Endothelial cell (in vitro differentiated cells): ENCODE data around the gene LRRC75B. TPM values are rescaled to one million over a fixed set of nuclear protein-coding genes. Genes with fewer than 3 reads are reported as not detected.
"Not testable (repeated sequence)": the region's sequence is repeated elsewhere in the genome, so short reads cannot be mapped to it uniquely, and the experiment has no call there.

ENCODE experiments used
- DNase-seq: peaks from one replicate; pipeline ENCODE4 v3.0.0; 2021; ENCODE audit warnings: low spot score
- H3K27ac Mint-ChIP-seq: one replicate; pipeline ENCODE4 v1.8.0; 2021; ENCODE audit warnings: mixed read lengths, inconsistent platforms; ENCODE audit not compliant: unreplicated experiment
- H3K27me3 Mint-ChIP-seq: one replicate; pipeline ENCODE4 v1.8.0; 2021; ENCODE audit warnings: mild to moderate bottlenecking, moderate library complexity, mixed read lengths, inconsistent platforms; ENCODE audit not compliant: unreplicated experiment
- H3K36me3 Mint-ChIP-seq: one replicate; pipeline ENCODE4 v1.8.0; 2021; ENCODE audit warnings: mild to moderate bottlenecking, low read depth, mixed read lengths, inconsistent platforms; ENCODE audit not compliant: unreplicated experiment
- H3K4me1 Mint-ChIP-seq: one replicate; pipeline ENCODE4 v1.8.0; 2021; ENCODE audit warnings: mild to moderate bottlenecking, mixed read lengths, inconsistent platforms; ENCODE audit not compliant: unreplicated experiment
- H3K4me3 Mint-ChIP-seq: one replicate; pipeline ENCODE4 v1.8.0; 2021; ENCODE audit warnings: mild to moderate bottlenecking, mixed read lengths, inconsistent platforms; ENCODE audit not compliant: unreplicated experiment
- H3K9me3 Mint-ChIP-seq: one replicate; pipeline ENCODE4 v1.8.0; 2021; ENCODE audit warnings: mixed read lengths, inconsistent platforms; ENCODE audit not compliant: unreplicated experiment
- total RNA-seq: library from RNA; stranded (reverse); fragmentation: NEBNext Ultra II Directional; extraction: Animal tissue kit (Norgen Biotek cat#: 25700); gene quantifications from one replicate; pipeline ENCODE4 v1.2.1, GENCODE V29; 2021; ENCODE audit not compliant: unreplicated experiment
- TF ChIP-seq, protein P1 (sequence below): fragments of 200-600 bp; sonication (generic); IDR thresholded peaks from one replicate; pipeline ENCODE4 v1.5.0; 2021; ENCODE audit warnings: antibody characterized with exemption; ENCODE audit not compliant: unreplicated experiment

The LRRC75B gene
- total RNA-seq, 1 donor from 2014 or later: 26.9 TPM

DNA sequence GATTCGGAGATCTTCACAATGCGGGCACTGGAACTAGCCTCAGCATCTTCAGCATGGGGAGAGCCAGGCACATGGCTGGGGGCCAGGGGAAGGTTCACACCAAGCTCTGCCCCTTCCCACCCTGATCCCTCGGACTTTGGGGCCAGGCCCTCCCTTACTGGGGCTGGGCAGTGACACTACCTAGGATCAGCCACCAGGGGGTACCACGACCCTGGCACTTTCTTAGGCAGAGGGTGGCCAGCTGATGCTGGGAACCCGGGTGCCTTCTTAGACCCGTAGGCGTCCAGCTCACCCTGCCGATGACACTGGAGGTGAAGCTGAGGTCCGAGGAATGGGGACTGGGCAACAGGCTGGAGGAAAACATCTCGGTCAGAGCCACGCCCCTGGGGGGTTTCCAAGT, 36.2 kb upstream of the LRRC75B start:
- peak; percentile 51 for DNase-seq
- peaks cover 21% of the 10 kb centered on the region for H3K4me1 Mint-ChIP-seq
- H3K27ac Mint-ChIP-seq, H3K36me3 Mint-ChIP-seq, H3K4me3 Mint-ChIP-seq, H3K27me3 Mint-ChIP-seq, H3K9me3 Mint-ChIP-seq: not testable (repeated sequence)
- TF ChIP-seq, protein P1, sequence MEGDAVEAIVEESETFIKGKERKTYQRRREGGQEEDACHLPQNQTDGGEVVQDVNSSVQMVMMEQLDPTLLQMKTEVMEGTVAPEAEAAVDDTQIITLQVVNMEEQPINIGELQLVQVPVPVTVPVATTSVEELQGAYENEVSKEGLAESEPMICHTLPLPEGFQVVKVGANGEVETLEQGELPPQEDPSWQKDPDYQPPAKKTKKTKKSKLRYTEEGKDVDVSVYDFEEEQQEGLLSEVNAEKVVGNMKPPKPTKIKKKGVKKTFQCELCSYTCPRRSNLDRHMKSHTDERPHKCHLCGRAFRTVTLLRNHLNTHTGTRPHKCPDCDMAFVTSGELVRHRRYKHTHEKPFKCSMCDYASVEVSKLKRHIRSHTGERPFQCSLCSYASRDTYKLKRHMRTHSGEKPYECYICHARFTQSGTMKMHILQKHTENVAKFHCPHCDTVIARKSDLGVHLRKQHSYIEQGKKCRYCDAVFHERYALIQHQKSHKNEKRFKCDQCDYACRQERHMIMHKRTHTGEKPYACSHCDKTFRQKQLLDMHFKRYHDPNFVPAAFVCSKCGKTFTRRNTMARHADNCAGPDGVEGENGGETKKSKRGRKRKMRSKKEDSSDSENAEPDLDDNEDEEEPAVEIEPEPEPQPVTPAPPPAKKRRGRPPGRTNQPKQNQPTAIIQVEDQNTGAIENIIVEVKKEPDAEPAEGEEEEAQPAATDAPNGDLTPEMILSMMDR: peak; percentile 74

DNA sequence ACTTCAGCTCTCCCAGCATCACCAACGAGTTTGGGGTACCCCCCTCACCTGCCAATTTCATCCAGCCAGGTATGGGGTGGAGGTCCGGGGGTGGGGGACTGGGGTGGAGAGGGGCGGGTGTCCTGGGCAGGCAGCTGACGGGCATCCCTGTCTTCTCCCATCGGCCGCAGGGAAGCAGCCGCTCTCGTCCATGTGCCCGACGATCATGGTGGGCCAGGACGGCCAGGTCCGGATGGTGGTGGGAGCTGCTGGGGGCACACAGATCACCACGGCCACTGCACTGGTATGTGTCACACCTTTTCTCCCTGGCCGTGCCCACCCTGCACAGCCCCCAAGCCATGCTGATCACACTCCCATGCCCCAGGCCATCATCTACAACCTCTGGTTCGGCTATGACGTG, 35.0 kb upstream of the LRRC75B start:
- H3K4me1 Mint-ChIP-seq: peaks cover 12% of the 10 kb centered on the region

DNA sequence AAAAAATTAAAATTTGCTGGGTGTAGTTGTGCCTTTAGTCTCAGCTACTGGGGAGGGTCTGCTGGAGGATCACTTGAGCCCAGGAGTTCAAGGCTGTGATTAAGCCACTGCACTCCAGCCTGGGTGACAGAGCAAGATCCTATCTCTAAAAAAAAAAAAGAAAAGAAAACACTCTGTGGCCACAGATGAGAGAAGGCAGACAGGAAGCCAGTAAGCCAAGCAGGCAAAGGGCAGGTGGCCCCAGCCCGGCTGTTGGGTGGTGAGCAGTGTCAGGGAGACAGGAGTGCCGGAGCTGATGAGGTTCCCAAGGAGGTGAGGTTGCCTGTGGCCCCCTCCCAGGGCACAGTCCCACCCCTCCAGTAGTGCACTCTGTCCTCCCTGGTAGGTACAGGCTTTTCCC, 29.7 kb upstream of the LRRC75B start:
- not testable (repeated sequence) for H3K4me1 Mint-ChIP-seq, H3K36me3 Mint-ChIP-seq, H3K4me3 Mint-ChIP-seq, H3K27me3 Mint-ChIP-seq, H3K9me3 Mint-ChIP-seq, DNase-seq, H3K27ac Mint-ChIP-seq

More for the DNA sequence above, 35.0 kb upstream of the LRRC75B start:
- H3K9me3 Mint-ChIP-seq, H3K27ac Mint-ChIP-seq, H3K4me3 Mint-ChIP-seq, H3K27me3 Mint-ChIP-seq, H3K36me3 Mint-ChIP-seq, DNase-seq: not testable (repeated sequence)

DNA sequence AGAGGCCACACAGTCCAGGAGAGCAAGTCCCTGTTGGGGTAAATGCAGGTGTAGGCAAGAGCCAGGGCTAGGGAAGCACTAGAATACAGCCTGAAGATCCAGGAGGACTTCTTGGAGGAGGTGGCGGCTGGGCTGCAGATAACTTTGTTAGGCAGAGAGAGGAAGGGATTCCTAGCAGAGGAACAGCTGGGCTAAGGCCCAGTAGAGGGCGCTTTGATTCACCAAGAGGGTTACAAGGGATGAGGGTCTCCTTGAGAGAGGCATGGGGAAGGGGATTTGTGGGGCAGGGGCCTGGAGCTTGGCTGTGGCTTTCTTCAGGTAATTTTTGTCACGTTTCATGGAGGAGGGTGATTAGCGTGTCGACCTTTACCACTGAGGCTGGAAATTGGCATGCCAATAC, 28.4 kb upstream of the LRRC75B start:
- H3K4me3 Mint-ChIP-seq, H3K27ac Mint-ChIP-seq, H3K27me3 Mint-ChIP-seq, H3K36me3 Mint-ChIP-seq, H3K9me3 Mint-ChIP-seq, DNase-seq, H3K4me1 Mint-ChIP-seq: not testable (repeated sequence)

DNA sequence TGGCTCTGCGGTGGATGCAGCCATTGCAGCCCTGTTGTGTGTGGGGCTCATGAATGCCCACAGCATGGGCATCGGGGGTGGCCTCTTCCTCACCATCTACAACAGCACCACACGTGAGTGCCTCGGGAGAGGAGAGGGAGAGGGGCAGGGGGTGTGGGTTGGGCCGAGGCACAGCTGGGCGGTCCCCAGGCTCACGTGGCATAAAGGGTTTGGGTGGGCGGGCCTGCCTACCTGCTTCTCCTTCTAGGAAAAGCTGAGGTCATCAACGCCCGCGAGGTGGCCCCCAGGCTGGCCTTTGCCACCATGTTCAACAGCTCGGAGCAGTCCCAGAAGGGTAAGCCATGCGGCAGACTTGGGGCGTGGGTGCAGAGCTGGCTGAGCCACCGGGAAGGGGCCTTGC, 21.9 kb upstream of the LRRC75B start:
- not testable (repeated sequence) for H3K27me3 Mint-ChIP-seq, H3K36me3 Mint-ChIP-seq, H3K27ac Mint-ChIP-seq, DNase-seq, H3K4me1 Mint-ChIP-seq, H3K9me3 Mint-ChIP-seq, H3K4me3 Mint-ChIP-seq

DNA sequence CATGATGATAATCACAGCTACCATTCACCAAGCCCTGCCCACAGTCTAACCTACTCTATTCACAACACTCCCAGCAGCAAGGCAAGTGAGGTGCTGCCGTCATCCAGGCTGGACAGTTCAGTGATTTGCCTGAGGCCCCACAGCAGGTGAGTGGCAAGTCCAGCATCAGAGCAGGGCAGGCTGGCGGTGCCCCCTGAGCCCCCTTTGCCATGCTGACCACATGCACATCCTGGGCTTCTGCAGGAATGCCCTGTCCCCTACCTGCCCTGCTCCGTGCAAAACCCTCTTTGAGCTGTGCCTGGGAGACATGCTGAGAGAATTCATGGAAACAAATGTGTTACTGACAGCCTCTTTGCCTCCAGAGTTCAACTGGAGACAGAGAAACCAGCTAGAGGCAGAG, 17.0 kb upstream of the LRRC75B start:
- not testable (repeated sequence) for H3K36me3 Mint-ChIP-seq, H3K27ac Mint-ChIP-seq, H3K9me3 Mint-ChIP-seq, H3K4me3 Mint-ChIP-seq, DNase-seq, H3K4me1 Mint-ChIP-seq, H3K27me3 Mint-ChIP-seq

DNA sequence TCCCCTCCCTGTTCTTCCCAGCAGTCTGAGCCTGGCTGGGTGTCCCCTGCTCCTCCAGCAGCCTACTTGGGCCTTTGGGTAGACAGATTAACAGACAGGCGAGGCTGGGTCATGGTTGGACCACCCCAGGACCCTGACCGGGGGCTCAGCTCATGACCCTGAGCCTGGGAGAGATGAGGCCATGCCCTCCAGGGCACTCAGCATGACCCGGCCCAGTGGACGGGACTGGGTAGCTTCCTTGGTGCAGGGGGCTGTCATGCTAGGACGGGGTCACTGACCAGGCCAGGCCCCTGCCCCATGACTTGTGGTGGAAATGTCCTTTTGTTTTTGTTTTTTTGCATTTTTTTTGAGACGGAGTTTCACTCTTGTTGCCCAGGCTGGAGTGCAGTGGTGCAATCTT, 15.5 kb upstream of the LRRC75B start:
- H3K4me1 Mint-ChIP-seq, H3K9me3 Mint-ChIP-seq, H3K36me3 Mint-ChIP-seq, DNase-seq, H3K27me3 Mint-ChIP-seq, H3K4me3 Mint-ChIP-seq, H3K27ac Mint-ChIP-seq: not testable (repeated sequence)

DNA sequence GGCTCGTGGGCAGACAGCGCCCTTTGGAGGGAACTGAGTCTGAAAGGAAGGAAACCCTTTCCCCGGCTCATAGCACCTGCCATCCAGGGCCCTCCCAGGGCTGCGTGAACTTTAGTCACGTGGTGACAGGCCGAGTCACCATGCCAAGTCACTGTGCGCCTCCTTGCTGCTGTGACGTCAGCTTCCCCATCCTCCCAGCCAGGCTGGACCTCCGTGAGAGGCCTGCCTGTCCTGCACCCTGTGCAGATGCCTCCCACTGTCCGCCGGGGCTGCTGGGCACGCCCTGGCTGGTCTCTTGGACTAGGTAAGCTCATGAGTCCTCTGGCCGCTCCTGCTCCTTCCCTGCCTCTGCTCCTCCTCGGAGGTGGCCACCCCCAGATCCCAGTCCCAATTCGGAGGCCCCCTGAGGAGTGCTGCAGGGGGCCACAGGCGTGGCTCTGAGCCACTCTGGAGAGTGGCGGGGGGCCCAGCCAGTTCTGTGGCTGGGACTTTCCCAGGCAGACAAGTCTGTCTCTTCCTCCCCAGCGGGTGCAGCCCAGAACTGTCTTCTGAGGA, 14.6 kb upstream of the LRRC75B start:
- not testable (repeated sequence) for H3K4me1 Mint-ChIP-seq, H3K36me3 Mint-ChIP-seq, H3K4me3 Mint-ChIP-seq, H3K27me3 Mint-ChIP-seq, DNase-seq, H3K9me3 Mint-ChIP-seq, H3K27ac Mint-ChIP-seq

DNA sequence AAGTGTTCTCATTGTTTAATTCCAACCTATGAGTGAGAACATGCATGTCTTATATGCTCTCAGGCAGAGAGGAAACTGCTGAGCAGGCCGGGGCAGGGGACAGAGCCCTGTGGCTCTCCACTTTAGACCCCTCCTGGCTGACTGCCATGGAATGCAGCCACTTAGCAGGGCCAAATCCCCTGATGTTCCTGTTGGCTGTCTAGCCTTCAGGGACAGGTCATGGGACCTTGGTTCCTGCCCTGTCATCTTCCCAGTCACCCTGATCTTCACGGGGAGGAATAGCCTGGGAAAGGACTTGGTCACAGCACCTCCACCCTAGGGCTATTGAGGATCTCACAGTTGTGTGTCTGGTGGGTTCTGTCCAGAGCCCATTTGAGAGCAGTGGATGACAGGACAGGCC, 13.5 kb upstream of the LRRC75B start:
- H3K4me1 Mint-ChIP-seq, DNase-seq, H3K27me3 Mint-ChIP-seq, H3K27ac Mint-ChIP-seq, H3K4me3 Mint-ChIP-seq, H3K36me3 Mint-ChIP-seq, H3K9me3 Mint-ChIP-seq: not testable (repeated sequence)

DNA sequence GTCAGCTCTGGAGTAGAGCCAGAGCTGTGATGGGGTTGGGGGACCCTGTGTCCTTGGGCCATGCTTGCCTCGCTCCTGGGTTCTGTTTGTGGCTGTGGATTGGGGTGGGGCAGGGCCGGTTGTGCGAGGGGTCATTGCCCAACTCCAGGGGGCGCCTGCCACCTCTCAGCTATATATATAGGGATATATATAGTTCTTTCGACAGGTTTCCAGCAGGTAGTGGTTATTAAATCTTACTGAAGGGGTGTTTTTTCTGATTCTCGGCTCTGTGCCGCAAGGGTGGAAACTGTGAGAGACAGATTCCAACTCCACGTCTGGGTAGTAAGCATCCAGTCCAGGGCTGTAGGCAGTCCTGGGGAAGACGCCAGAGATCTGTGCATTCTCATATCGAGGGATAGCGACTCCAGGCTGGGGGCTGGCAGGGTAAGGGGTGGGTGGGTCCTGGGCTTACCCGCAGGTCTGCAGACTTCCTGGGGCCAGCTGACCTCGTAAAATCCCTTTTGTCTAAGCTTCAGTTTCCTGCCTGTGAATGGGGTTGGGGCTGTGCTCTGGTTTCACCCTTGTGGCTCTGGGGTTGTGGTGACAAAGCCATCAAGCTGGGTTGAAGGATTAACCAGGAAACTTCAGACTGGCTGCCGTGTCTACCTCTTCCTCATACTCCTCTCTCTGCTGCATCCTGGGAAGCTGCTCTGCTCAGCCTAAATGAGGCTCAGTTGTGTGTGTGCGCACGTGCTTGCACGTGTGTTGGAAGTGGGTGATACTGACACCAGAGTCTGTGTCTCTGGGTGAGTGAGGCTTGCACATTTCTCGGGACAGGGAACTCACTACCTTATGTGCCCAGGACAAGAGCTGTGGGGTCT, 11.1 kb upstream of the LRRC75B start:
- DNase-seq: not testable (repeated sequence)

DNA sequence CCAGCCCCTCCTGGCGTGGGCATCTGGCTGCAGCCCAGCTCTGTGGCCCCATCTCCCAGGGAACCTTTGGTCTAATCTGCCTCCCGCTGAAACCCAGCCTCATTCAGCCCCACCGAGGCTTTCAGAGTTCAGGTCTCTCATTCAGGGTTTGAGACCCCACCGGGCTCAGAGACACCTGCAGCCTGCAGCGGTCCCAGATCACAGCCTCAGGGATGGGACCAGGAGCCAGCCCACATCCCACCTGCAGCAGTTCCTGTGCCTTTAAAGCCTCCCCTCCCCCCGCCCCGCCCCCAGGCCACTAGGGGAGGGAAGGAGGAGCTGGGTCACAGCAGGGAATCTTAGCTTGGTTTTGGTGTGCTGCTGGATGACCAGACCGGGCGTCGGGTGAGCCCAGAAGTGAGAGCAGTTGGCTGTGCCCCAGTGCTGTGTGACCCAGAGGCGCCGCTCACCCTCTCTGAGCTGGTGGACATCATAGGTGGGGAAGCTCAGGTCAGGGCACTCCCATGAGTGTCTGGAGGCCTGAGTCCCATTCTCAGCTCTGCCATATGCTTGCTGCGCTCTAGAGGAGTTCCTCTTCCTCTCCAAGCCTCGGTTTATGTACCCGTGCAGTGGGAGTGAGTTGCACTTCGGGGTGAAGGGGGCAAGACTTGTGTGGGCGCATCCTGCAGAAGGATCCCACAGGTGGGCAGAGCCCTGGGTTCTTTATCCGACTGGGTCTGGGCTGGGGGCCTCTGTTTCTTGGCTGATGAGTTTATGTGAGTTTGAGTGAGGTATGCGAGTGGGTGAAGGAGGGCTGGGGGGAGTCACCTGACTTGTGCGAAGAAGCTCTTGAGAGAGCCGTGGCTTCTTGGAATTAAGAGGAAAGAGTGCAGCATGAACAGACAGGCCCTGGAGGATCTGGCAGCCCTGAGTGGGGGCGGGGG, 10.2 kb upstream of the LRRC75B start, which contains the start of gene GGT1:
TSS of gene GGT1 (plus strand) at position 347 of the 923 bp plus-strand sequence. CDS start 7,889 bp downstream, outside the sequence.
- not testable (repeated sequence) for H3K4me3 Mint-ChIP-seq, DNase-seq, H3K4me1 Mint-ChIP-seq, H3K9me3 Mint-ChIP-seq, H3K36me3 Mint-ChIP-seq, H3K27me3 Mint-ChIP-seq
- H3K27ac Mint-ChIP-seq: peak within 1 kb of the TSS; percentile 72

More for the DNA sequence above, 11.1 kb upstream of the LRRC75B start:
- not testable (repeated sequence) for H3K4me3 Mint-ChIP-seq, H3K36me3 Mint-ChIP-seq, H3K9me3 Mint-ChIP-seq, H3K4me1 Mint-ChIP-seq, H3K27me3 Mint-ChIP-seq
- H3K27ac Mint-ChIP-seq: peak overlapping the region; percentile 72
